Smooth muscle cell (in vitro differentiated cells): ENCODE data around the gene URB2. TPM values are rescaled to one million over a fixed set of nuclear protein-coding genes. Genes with fewer than 3 reads are reported as not detected.

Experiments used
- DNase-seq: peaks from one replicate; lab custom pipeline; 2025; ENCODE audit not compliant: unreplicated experiment; lab: John Stamatoyannopoulos, UW
- H2AFZ ChIP-seq: fragments of 200-600 bp; sonication (generic); 2 replicates; pipeline ENCODE4 v1.6.0; 2016; ENCODE audit warnings: antibody characterized with exemption, low read depth, mild to moderate bottlenecking
- H3F3A ChIP-seq: fragments of 200-600 bp; sonication (generic); 2 replicates; pipeline ENCODE4 v1.6.0; 2017; ENCODE audit warnings: antibody characterized with exemption, low read depth
- H3K27ac ChIP-seq: fragments of 200-600 bp; sonication (generic); 2 replicates; pipeline ENCODE4 v1.5.1; 2016; ENCODE audit warnings: low read depth, mild to moderate bottlenecking
- H3K27me3 ChIP-seq: fragments of 200-600 bp; sonication (generic); 2 replicates; pipeline ENCODE4 v1.6.1; 2016; ENCODE audit warnings: low read depth, mild to moderate bottlenecking
- H3K36me3 ChIP-seq: fragments of 200-600 bp; sonication (generic); 2 replicates; pipeline ENCODE4 v1.5.1; 2016; ENCODE audit warnings: low read depth
- H3K4me1 ChIP-seq: fragments of 200-600 bp; sonication (generic); 2 replicates; pipeline ENCODE4 v1.5.1; 2016; ENCODE audit warnings: low read depth
- H3K4me2 ChIP-seq: fragments of 200-600 bp; sonication (generic); 2 replicates; pipeline ENCODE4 v1.6.0; 2016; ENCODE audit warnings: mild to moderate bottlenecking
- H3K4me3 ChIP-seq: fragments of 200-600 bp; sonication (generic); 2 replicates; pipeline ENCODE4 v1.5.1; 2016; ENCODE audit warnings: mild to moderate bottlenecking
- H3K79me2 ChIP-seq: fragments of 200-600 bp; sonication (generic); 2 replicates; pipeline ENCODE4 v1.6.0; 2016; ENCODE audit warnings: low read depth, mild to moderate bottlenecking
- H3K9ac ChIP-seq: fragments of 200-600 bp; sonication (generic); 2 replicates; pipeline ENCODE4 v1.6.0; 2016; ENCODE audit warnings: low read depth
- H3K9me3 ChIP-seq: fragments of 200-600 bp; sonication (generic); replicated peaks from 2 replicates; pipeline ENCODE4 v1.5.1; 2016; ENCODE audit warnings: low read depth
- H4K20me1 ChIP-seq: fragments of 200-600 bp; sonication (generic); 2 replicates; pipeline ENCODE4 v1.6.0; 2016; ENCODE audit warnings: low read depth
- WGBS: methylation state at CpG from one replicate; pipeline ENCODE4 v1.1.7; 2016; ENCODE audit warnings: low lambda C conversion rate; 5-methylcytosine and 5-hydroxymethylcytosine counted together
- polyA plus RNA-seq: library from polyadenylated mRNA; unstranded; fragments of >200 nt; fragmentation: Nextera tagmentation; extraction: Ambion mirVana; gene quantifications from 2 replicates; pipeline ENCODE4 v1.2.1, GENCODE V29; 2016
- total RNA-seq: library from RNA; depleted of rRNA; stranded (reverse); fragments of >200 nt; gene quantifications from 2 replicates; pipeline ENCODE4 v1.2.3, GENCODE V29; 2014
- TF ChIP-seq, protein P1 (sequence below): fragments of 200-600 bp; sonication (generic); IDR thresholded peaks from 2 replicates; pipeline ENCODE4 v1.5.1; 2017; ENCODE audit warnings: borderline replicate concordance, mild to moderate bottlenecking, antibody characterized with exemption; ENCODE audit not compliant: insufficient read depth, poor library complexity, severe bottlenecking

Gene URB2
- total and polyA plus RNA-seq, 2 experiments from 2014 or later = 1.9 to 4.2 TPM

DNA sequence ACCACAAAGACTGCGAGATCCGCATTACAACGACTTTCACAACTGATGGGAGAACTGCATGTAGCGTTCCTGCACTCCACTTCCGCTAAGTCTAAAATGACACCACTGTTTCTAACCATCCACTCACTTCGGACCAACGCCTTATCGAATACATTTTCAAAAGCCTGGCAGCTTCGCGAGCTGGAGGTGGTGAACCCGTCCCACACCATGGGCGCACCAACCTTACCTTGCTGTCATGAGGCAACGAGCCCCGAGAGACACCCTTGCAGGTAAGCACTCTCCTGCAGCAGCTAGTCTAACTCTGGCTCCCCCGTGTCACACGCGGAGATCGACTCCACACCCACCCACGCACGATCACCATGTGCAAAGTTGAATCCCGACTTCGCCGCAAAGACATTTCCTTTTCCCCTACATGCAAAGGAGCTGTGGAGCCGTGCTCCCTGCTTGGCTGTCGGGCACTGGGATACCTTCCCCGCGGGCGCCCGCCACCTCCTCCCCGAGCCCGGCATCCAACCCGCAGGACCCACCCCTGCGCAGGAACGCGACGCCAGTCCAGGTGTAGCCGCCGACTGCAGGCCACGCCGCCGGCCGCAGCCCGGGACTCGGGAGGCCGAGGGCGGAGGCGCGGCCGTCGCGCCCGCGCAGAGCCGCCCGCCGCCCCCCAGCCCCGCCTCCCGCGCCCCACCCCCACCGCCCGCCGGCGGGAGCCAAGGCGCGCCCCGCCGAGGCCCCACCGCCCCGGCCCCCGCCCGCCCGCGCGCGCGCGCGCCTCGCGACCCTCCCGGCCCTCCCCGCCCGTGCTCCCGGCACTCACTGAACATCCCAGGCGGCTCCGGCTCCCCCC, 754 bp upstream of the URB2 start:
- Histone ChIP-seq H4K20me1 (peaks cover 49% of the 10 kb centered on the region), H2AFZ (no peak overlapping the region), H3K4me1 (peaks cover 14% of the 10 kb centered on the region), H3K36me3 (no peaks in the 10 kb centered on the region), H3K4me2 (peak overlapping the region; percentile 97), H3K4me3 (peak overlapping the region; percentile 94), H3K27ac (no peak overlapping the region), H3F3A (no peaks in the 10 kb centered on the region), H3K27me3 (no peaks in the 10 kb centered on the region), H3K9ac (peak overlapping the region; percentile 29), H3K79me2 (peaks cover 87% of the 10 kb centered on the region), H3K9me3 (no peaks in the 10 kb centered on the region)
- DNase-seq = peak; percentile 47
- TF ChIP-seq, protein P1, sequence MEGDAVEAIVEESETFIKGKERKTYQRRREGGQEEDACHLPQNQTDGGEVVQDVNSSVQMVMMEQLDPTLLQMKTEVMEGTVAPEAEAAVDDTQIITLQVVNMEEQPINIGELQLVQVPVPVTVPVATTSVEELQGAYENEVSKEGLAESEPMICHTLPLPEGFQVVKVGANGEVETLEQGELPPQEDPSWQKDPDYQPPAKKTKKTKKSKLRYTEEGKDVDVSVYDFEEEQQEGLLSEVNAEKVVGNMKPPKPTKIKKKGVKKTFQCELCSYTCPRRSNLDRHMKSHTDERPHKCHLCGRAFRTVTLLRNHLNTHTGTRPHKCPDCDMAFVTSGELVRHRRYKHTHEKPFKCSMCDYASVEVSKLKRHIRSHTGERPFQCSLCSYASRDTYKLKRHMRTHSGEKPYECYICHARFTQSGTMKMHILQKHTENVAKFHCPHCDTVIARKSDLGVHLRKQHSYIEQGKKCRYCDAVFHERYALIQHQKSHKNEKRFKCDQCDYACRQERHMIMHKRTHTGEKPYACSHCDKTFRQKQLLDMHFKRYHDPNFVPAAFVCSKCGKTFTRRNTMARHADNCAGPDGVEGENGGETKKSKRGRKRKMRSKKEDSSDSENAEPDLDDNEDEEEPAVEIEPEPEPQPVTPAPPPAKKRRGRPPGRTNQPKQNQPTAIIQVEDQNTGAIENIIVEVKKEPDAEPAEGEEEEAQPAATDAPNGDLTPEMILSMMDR = no peak
- WGBS = under 1% methylated on average over 42 of the region's 86 CpGs

DNA sequence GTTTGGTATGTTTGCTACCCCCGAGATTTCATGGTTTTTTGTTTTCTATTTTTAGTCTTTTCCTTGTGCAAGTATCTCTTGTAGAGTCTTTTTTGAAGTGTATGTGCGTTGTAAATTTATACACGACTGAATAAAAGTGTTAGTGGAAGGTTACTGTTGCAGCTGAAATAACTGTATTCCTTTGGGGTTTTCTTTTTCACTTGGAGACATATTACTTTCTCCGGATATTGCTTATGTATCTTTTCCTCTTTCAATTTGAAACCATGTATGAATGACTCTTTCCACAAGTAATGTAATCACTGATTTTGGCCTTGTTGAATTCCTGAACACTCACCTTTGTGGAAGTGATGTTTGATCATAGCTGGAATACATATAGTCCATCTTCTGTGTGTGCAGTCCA, 956 bp downstream of the URB2 start:
- no peaks in the 10 kb centered on the region for H3K9me3 ChIP-seq
- DNase-seq = no peak
- TF ChIP-seq, protein P1 = no peak
- no peaks in the 10 kb centered on the region for H3K36me3 ChIP-seq
- H4K20me1 ChIP-seq = peaks cover 32% of the 10 kb centered on the region
- peaks cover 14% of the 10 kb centered on the region for H3K4me1 ChIP-seq
- H3K27ac ChIP-seq = no peak overlapping the region
- no peak overlapping the region for H3K9ac ChIP-seq
- H3K4me2 ChIP-seq = peak overlapping the region; percentile 97
- H3F3A ChIP-seq = no peaks in the 10 kb centered on the region
- H3K4me3 ChIP-seq = peak overlapping the region; percentile 94
- no peaks in the 10 kb centered on the region for H3K27me3 ChIP-seq
- H3K79me2 ChIP-seq = peaks cover 79% of the 10 kb centered on the region
- H2AFZ ChIP-seq = peak overlapping the region; percentile 96
- 13% methylated on average over 4 of the region's 4 CpGs for WGBS

DNA sequence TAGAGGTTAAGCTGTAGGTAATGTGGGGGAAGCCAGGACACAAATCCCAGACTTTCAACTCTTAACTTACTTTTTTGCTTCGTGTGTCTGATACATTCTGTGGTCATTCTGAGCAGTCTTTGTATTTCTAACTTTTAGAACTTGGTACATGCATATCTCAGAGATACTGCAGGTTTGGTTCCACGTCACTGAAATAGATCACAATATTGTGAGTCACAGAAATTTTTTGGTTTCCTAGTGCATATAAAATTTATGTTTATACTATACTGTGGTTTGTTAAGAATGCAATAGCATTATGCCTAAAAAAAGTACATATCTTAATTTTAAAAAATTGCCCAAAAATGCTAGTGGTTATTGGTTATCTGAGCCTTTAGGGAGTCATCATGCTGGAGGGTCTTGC, 3.2 kb downstream of the URB2 start:
- no peaks in the 10 kb centered on the region for H3F3A ChIP-seq
- 99% methylated on average over 2 of the region's 2 CpGs for WGBS
- no peak for DNase-seq
- peaks cover 9% of the 10 kb centered on the region for H4K20me1 ChIP-seq
- peaks cover 10% of the 10 kb centered on the region for H3K4me1 ChIP-seq
- peaks cover 57% of the 10 kb centered on the region for H3K79me2 ChIP-seq
- no peak overlapping the region for H3K4me3 ChIP-seq
- no peaks in the 10 kb centered on the region for H3K36me3 ChIP-seq
- H2AFZ ChIP-seq = no peak overlapping the region
- H3K9me3 ChIP-seq = no peaks in the 10 kb centered on the region
- TF ChIP-seq, protein P1 = no peak
- no peak overlapping the region for H3K4me2 ChIP-seq
- H3K27ac ChIP-seq = no peak overlapping the region
- no peaks in the 10 kb centered on the region for H3K27me3 ChIP-seq
- no peak overlapping the region for H3K9ac ChIP-seq
